Parathyroid adenoma (tissue), 2 donors: ENCODE measurements around the gene NBAS.

Experiments used
- H2AFZ ChIP-seq: fragments of 300-600 bp; sonication (generic); one replicate; pipeline ENCODE4 v1.7.0; 2017; ENCODE audit warnings: antibody characterized with exemption, mild to moderate bottlenecking
- H3K27ac ChIP-seq: fragments of 300-600 bp; sonication (generic); one replicate; pipeline ENCODE4 v1.7.0; 2017
- H3K27me3 ChIP-seq: fragments of 300-600 bp; sonication (generic); one replicate; pipeline ENCODE4 v1.7.0; 2017; ENCODE audit warnings: low read length; ENCODE audit not compliant: control insufficient read depth, insufficient read depth
- H3K36me3 ChIP-seq: fragments of 300-600 bp; sonication (generic); one replicate; pipeline ENCODE4 v1.7.0; 2017; ENCODE audit warnings: low read length; ENCODE audit not compliant: control insufficient read depth, insufficient read depth
- H3K4me1 ChIP-seq: fragments of 300-600 bp; sonication (generic); one replicate; pipeline ENCODE4 v1.7.0; 2017; ENCODE audit warnings: control low read depth
- H3K4me2 ChIP-seq: fragments of 300-600 bp; sonication (generic); one replicate; pipeline ENCODE4 v1.7.0; 2017; ENCODE audit warnings: low read length
- H3K4me3 ChIP-seq: fragments of 300-600 bp; sonication (generic); one replicate; pipeline ENCODE4 v1.7.0; 2017; ENCODE audit warnings: low read depth, low read length
- H3K79me2 ChIP-seq: fragments of 300-600 bp; sonication (generic); one replicate; pipeline ENCODE4 v1.7.0; 2017; ENCODE audit warnings: control low read depth
- H3K9ac ChIP-seq: fragments of 300-600 bp; sonication (generic); one replicate; pipeline ENCODE4 v1.7.0; 2017; ENCODE audit warnings: mild to moderate bottlenecking
- H3K9me3 ChIP-seq: fragments of 300-600 bp; sonication (generic); one replicate; pipeline ENCODE4 v1.7.0; 2017; ENCODE audit warnings: low read length; ENCODE audit not compliant: control insufficient read depth
- TF ChIP-seq, protein P1 (sequence below): fragments of 300-600 bp; sonication (generic); IDR thresholded peaks from one replicate; pipeline ENCODE4 v1.7.0; 2017; ENCODE audit warnings: antibody characterized with exemption, mild to moderate bottlenecking
- donor health status: primary hyperparathyroidism.

NBAS gene

DNA sequence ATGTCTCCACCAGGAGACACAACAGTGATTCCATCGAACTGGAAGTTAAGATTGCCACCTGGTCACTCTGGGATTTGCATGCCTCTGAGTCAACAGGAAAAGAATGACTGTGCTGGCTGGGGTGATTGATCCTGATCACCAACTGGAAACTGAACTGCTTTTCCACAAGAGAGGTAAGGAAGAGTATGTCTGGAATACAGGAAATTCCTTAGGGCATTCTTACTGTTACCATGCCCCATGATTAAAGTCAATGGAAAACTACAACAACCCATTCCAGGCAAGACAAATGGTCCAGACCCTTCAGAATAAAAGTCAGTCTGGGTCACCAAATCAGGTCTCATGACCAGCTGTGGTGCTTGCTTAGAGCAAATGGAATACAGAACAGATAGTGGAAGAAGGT is 18.5 kb upstream of the NBAS start:
- no peaks in the 10 kb centered on the region for H3K79me2 ChIP-seq
- H3K27ac ChIP-seq: no peak overlapping the region
- H3K4me1 ChIP-seq: no peaks in the 10 kb centered on the region
- no peaks in the 10 kb centered on the region for H3K9me3 ChIP-seq
- no peaks in the 10 kb centered on the region for H3K27me3 ChIP-seq
- H3K4me3 ChIP-seq: no peak overlapping the region
- TF ChIP-seq, protein P1, sequence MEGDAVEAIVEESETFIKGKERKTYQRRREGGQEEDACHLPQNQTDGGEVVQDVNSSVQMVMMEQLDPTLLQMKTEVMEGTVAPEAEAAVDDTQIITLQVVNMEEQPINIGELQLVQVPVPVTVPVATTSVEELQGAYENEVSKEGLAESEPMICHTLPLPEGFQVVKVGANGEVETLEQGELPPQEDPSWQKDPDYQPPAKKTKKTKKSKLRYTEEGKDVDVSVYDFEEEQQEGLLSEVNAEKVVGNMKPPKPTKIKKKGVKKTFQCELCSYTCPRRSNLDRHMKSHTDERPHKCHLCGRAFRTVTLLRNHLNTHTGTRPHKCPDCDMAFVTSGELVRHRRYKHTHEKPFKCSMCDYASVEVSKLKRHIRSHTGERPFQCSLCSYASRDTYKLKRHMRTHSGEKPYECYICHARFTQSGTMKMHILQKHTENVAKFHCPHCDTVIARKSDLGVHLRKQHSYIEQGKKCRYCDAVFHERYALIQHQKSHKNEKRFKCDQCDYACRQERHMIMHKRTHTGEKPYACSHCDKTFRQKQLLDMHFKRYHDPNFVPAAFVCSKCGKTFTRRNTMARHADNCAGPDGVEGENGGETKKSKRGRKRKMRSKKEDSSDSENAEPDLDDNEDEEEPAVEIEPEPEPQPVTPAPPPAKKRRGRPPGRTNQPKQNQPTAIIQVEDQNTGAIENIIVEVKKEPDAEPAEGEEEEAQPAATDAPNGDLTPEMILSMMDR: no peak
- no peak overlapping the region for H3K4me2 ChIP-seq
- H3K9ac ChIP-seq: no peak overlapping the region
- H2AFZ ChIP-seq: no peak overlapping the region
- H3K36me3 ChIP-seq: no peaks in the 10 kb centered on the region

DNA sequence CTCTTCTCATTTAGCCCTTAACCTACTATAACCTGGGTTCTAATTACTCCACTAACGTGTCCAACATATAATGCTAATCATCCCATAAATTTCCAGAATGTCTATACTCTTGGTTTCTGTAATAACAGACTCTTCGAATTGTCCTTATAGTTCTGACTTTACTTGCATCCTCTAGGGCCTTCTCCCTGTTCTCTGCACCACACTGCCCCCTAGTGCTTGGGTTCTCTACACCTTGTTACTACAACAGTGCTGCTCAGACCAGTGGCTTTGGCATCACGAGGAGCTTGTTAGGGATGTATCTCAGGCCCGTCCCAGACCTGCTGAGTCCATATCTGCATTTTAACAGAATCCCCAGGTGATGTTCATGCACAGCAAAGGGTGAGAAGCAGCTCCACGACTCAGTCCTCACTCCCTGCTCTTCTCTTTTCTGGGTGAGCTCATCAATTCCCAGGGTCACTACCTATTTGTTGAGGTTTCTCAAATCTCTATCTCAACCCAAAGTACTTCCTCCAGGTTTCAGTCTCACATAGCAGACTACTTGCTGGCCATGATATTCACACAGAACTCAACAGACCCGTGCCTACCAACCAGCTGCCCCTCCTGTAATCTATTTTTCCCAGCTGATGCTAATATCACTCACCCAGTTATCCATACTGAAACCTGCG is 16.1 kb upstream of the NBAS start:
- Histone ChIP-seq H3K79me2 (no peaks in the 10 kb centered on the region), H2AFZ (peak overlapping the region; percentile 2), H3K4me3 (no peak overlapping the region), H3K4me2 (no peak overlapping the region), H3K27me3 (no peaks in the 10 kb centered on the region), H3K9ac (no peak overlapping the region), H3K27ac (no peak overlapping the region), H3K9me3 (no peaks in the 10 kb centered on the region), H3K36me3 (no peaks in the 10 kb centered on the region), H3K4me1 (no peaks in the 10 kb centered on the region)
- TF ChIP-seq, protein P1: peak; percentile 77

- Histone ChIP-seq H3K27ac (no peak overlapping the region), H2AFZ (no peak overlapping the region), H3K79me2 (no peaks in the 10 kb centered on the region), H3K27me3 (no peaks in the 10 kb centered on the region), H3K4me1 (no peaks in the 10 kb centered on the region), H3K4me3 (no peak overlapping the region), H3K4me2 (no peak overlapping the region), H3K9me3 (no peaks in the 10 kb centered on the region), H3K36me3 (no peaks in the 10 kb centered on the region), H3K9ac (no peak overlapping the region)
- TF ChIP-seq, protein P1: no peak
Observed at GRCh38 chr2:15571729-15572128, 10.6 kb upstream of the NBAS start.

GRCh38 chr2:15570104-15570503 is 9.0 kb upstream of the NBAS start:
- Histone ChIP-seq H3K9ac (no peak overlapping the region), H3K27ac (no peak overlapping the region), H3K27me3 (no peaks in the 10 kb centered on the region), H3K9me3 (no peaks in the 10 kb centered on the region), H3K4me2 (no peak overlapping the region), H3K36me3 (no peaks in the 10 kb centered on the region), H3K4me3 (no peak overlapping the region), H2AFZ (no peak overlapping the region), H3K4me1 (no peaks in the 10 kb centered on the region), H3K79me2 (no peaks in the 10 kb centered on the region)
- TF ChIP-seq, protein P1: no peak

- no peak overlapping the region for H3K27ac ChIP-seq
- no peaks in the 10 kb centered on the region for H3K79me2 ChIP-seq
- TF ChIP-seq, protein P1: no peak
- H3K4me1 ChIP-seq: no peaks in the 10 kb centered on the region
- no peak overlapping the region for H2AFZ ChIP-seq
- no peaks in the 10 kb centered on the region for H3K9me3 ChIP-seq
- no peaks in the 10 kb centered on the region for H3K27me3 ChIP-seq
- no peak overlapping the region for H3K9ac ChIP-seq
- no peaks in the 10 kb centered on the region for H3K36me3 ChIP-seq
- no peak overlapping the region for H3K4me3 ChIP-seq
- no peak overlapping the region for H3K4me2 ChIP-seq
Observed at GRCh38 chr2:15568874-15569273, 7.7 kb upstream of the NBAS start.
